ENCODE results near the gene FARS2.

The FARS2 gene

DNA sequence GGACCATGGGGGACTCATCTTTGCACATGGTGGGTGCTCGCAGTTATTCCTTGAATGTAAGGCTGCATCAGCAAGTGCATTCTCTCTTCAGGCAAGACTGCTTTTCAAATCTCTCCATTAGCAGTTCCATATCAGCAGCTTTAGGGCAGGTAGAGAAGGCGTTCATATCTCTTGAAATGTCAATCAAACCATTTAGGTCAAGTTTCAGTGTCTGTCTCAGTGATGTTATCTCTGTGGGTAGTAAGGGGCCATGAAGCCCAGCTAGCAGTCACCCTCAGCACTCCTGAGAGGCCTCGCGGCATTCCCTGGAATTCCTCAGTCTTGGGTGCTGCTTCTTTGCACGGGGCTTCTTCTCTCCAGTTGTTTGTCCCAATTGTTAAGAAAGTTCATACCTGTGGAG lies 24.2 kb downstream of the FARS2 start:
- H3K36me3 ChIP-seq (ENCODE audit: control insufficient read depth in 2 of 2, insufficient read depth in 1 of 2, low read length in 2 of 2) = no peaks in the 10 kb centered on the region
- H3K27ac ChIP-seq (ENCODE audit: extremely low read depth, low read depth, low read length) = no peak overlapping the region
- ChIA-PET POLR2A (no interaction called here), CTCF (interaction anchor here (0.6 to 1.7 kb wide), 3 partner anchors 10 to 20 kb away, joined by 3 to 5 read pairs (median 4); no protein-coding TSS in a partner anchor)
- peaks cover 2% of the 10 kb centered on the region; the same call in 1 of the 2 replicates for H3K4me1 ChIP-seq (ENCODE audit: control insufficient read depth, insufficient read depth, low read length)
- H3K4me3 ChIP-seq (ENCODE audit: low read depth, low read length) = no peak overlapping the region
- TF ChIP-seq ZNF561 (tag by site-specific recombination; IDR thresholded peaks at IDR 0.05; ENCODE audit: borderline replicate concordance) = no peak
- no peak for TF ChIP-seq ZNF10 (tag by site-specific recombination; IDR thresholded peaks at IDR 0.05)
- no peak for TF ChIP-seq ZFP3 (tag by site-specific recombination; IDR thresholded peaks at IDR 0.05; ENCODE audit: low read depth)
- TF ChIP-seq, protein P1, sequence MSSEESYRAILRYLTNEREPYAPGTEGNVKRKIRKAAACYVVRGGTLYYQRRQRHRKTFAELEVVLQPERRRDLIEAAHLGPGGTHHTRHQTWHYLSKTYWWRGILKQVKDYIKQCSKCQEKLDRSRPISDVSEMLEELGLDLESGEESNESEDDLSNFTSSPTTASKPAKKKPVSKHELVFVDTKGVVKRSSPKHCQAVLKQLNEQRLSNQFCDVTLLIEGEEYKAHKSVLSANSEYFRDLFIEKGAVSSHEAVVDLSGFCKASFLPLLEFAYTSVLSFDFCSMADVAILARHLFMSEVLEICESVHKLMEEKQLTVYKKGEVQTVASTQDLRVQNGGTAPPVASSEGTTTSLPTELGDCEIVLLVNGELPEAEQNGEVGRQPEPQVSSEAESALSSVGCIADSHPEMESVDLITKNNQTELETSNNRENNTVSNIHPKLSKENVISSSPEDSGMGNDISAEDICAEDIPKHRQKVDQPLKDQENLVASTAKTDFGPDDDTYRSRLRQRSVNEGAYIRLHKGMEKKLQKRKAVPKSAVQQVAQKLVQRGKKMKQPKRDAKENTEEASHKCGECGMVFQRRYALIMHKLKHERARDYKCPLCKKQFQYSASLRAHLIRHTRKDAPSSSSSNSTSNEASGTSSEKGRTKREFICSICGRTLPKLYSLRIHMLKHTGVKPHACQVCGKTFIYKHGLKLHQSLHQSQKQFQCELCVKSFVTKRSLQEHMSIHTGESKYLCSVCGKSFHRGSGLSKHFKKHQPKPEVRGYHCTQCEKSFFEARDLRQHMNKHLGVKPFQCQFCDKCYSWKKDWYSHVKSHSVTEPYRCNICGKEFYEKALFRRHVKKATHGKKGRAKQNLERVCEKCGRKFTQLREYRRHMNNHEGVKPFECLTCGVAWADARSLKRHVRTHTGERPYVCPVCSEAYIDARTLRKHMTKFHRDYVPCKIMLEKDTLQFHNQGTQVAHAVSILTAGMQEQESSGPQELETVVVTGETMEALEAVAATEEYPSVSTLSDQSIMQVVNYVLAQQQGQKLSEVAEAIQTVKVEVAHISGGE (tag by site-specific recombination; conservative IDR thresholded peaks at IDR 0.05; ENCODE audit: low read depth) = no peak
- TF ChIP-seq WT1 (tag by site-specific recombination; IDR thresholded peaks at IDR 0.05) = no peak
- TF ChIP-seq ZNF549 (tag by site-specific recombination; IDR thresholded peaks at IDR 0.05) = no peak
- no peak for TF ChIP-seq ZNF664 (tag by site-specific recombination; IDR thresholded peaks at IDR 0.05)
- TF ChIP-seq ZNF174 (tag by site-specific recombination; IDR thresholded peaks at IDR 0.05) = no peak
- TF ChIP-seq ZNF324 (tag by site-specific recombination; IDR thresholded peaks at IDR 0.05) = no peak
- TF ChIP-seq ZNF214 (tag by site-specific recombination; IDR thresholded peaks at IDR 0.05; ENCODE audit: borderline replicate concordance) = no peak
- no peaks in the 10 kb centered on the region for H3K9me3 ChIP-seq (ENCODE audit: control insufficient read depth, insufficient read depth, low read depth, low read length)

DNA sequence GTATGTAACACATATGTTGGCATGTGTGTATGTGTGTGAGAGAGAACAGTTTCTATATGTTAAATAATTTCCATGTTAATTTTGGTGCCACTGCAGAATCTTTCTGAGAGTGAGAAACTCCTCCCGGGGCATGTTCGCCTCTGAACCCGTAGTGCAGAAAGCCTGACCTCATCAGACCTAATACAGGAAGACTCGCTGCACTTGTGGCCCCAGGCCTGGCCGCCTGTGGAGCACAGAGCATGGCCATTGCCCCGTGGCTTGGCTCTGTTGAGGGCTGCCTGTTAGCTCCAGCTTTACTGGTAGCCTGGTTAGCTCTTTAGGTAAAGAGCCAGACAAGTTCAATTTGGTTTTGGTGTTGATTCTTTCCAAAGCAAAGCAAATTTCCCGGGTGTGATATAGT lies 25.5 kb downstream of the FARS2 start:
- Histone ChIP-seq H3K36me3 (ENCODE audit: control insufficient read depth in 2 of 2, insufficient read depth in 1 of 2, low read length in 2 of 2) (no peaks in the 10 kb centered on the region), H3K9me3 (ENCODE audit: control insufficient read depth, insufficient read depth, low read depth, low read length) (no peaks in the 10 kb centered on the region), H3K4me3 (ENCODE audit: low read depth, low read length) (no peak overlapping the region), H3K4me1 (ENCODE audit: control insufficient read depth, insufficient read depth, low read length) (peaks cover 2% of the 10 kb centered on the region; the same call in 1 of the 2 replicates), H3K27ac (ENCODE audit: extremely low read depth, low read depth, low read length) (no peak overlapping the region)
- ChIA-PET POLR2A (no interaction called here), CTCF (interaction anchor here (0.5 to 1.1 kb wide), 2 partner anchors 16 to 100 kb away, joined by 3 to 4 read pairs; no protein-coding TSS in a partner anchor)
- TF ChIP-seq, protein P2, sequence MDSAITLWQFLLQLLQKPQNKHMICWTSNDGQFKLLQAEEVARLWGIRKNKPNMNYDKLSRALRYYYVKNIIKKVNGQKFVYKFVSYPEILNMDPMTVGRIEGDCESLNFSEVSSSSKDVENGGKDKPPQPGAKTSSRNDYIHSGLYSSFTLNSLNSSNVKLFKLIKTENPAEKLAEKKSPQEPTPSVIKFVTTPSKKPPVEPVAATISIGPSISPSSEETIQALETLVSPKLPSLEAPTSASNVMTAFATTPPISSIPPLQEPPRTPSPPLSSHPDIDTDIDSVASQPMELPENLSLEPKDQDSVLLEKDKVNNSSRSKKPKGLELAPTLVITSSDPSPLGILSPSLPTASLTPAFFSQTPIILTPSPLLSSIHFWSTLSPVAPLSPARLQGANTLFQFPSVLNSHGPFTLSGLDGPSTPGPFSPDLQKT (IDR thresholded peaks at IDR 0.05; ENCODE audit: borderline replicate concordance, low read depth, low read length) = no peak
- TF ChIP-seq ZFP69B (tag by site-specific recombination; IDR thresholded peaks at IDR 0.05) (no peak), ZNF514 (tag by site-specific recombination; IDR thresholded peaks at IDR 0.05) (no peak)
- TF ChIP-seq, protein P3, sequence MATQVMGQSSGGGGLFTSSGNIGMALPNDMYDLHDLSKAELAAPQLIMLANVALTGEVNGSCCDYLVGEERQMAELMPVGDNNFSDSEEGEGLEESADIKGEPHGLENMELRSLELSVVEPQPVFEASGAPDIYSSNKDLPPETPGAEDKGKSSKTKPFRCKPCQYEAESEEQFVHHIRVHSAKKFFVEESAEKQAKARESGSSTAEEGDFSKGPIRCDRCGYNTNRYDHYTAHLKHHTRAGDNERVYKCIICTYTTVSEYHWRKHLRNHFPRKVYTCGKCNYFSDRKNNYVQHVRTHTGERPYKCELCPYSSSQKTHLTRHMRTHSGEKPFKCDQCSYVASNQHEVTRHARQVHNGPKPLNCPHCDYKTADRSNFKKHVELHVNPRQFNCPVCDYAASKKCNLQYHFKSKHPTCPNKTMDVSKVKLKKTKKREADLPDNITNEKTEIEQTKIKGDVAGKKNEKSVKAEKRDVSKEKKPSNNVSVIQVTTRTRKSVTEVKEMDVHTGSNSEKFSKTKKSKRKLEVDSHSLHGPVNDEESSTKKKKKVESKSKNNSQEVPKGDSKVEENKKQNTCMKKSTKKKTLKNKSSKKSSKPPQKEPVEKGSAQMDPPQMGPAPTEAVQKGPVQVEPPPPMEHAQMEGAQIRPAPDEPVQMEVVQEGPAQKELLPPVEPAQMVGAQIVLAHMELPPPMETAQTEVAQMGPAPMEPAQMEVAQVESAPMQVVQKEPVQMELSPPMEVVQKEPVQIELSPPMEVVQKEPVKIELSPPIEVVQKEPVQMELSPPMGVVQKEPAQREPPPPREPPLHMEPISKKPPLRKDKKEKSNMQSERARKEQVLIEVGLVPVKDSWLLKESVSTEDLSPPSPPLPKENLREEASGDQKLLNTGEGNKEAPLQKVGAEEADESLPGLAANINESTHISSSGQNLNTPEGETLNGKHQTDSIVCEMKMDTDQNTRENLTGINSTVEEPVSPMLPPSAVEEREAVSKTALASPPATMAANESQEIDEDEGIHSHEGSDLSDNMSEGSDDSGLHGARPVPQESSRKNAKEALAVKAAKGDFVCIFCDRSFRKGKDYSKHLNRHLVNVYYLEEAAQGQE (tag by site-specific recombination; IDR thresholded peaks at IDR 0.05) = no peak
